ENCODE data around the gene BANF2. TPM values are rescaled to one million over a fixed set of nuclear protein-coding genes. Genes with fewer than 3 reads are reported as not detected.

BANF2 gene
- total RNA-seq, 1 donor from 2014 or later = not detected

DNA sequence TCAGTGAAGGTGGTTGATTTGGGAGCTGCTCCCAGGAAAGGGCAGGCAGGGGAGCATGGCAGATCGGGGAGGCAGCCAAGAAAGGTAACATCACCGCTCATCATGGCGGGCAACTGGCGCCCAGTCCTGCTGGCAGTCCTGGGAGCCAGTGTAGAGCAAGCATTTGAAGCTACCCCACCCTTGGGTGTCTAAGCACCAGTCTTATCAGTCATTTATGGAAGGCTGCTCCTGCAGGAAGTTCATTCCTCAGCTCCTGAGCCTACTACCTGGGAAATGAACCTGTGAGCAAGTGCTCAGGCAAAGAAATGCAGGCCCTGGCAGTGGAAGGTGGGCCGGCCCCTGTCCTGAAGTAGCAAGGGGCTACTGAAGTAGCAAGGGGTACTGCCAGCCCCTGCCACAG, 41.5 kb downstream of the BANF2 start:
- Mint-ChIP-seq H3K4me3 (no peak overlapping the region), H3K4me1 (peaks cover 8% of the 10 kb centered on the region), H3K9me3 (peaks cover 23% of the 10 kb centered on the region), H3K36me3 (no peaks in the 10 kb centered on the region), H3K27me3 (ENCODE audit: insufficient read depth, low read depth) (peaks cover 16% of the 10 kb centered on the region), H3K27ac (peak overlapping the region; percentile 34)
- TF ChIP-seq CTCF (IDR thresholded peaks at IDR 0.05) (no peak), EZH2phosphoT487 (IDR thresholded peaks at IDR 0.05) (no peak), EZH2 (IDR thresholded peaks at IDR 0.05) (no peak)
- H2AFZ ChIP-seq (replicated peaks) = no peak overlapping the region
- H3K4me3 ChIP-seq = no peak overlapping the region
- H3K9me3 ChIP-seq (ENCODE audit: low read depth) = no peaks in the 10 kb centered on the region
- no peaks in the 10 kb centered on the region for H3F3A ChIP-seq (ENCODE audit: low read depth)
- H3K27ac ChIP-seq = no peak overlapping the region
- H3K36me3 ChIP-seq = no peaks in the 10 kb centered on the region
- no peaks in the 10 kb centered on the region for H4K20me1 ChIP-seq (ENCODE audit: low read depth)
- no peak overlapping the region for H3K9ac ChIP-seq
- H3K79me2 ChIP-seq (ENCODE audit: low read depth) = no peaks in the 10 kb centered on the region
- no peaks in the 10 kb centered on the region for H3K4me1 ChIP-seq
- H3K4me2 ChIP-seq = no peak overlapping the region
- no peaks in the 10 kb centered on the region for H3K27me3 ChIP-seq
- DNase-seq (ENCODE audit: low spot score) = no peak

- no peaks in the 10 kb centered on the region for H3F3A ChIP-seq (ENCODE audit: low read depth)
- H3K79me2 ChIP-seq (ENCODE audit: low read depth) = no peaks in the 10 kb centered on the region
- H3K4me3 ChIP-seq = no peak overlapping the region
- H3K9ac ChIP-seq = no peak overlapping the region
- Mint-ChIP-seq H3K4me3 (no peak overlapping the region), H3K36me3 (no peaks in the 10 kb centered on the region), H3K4me1 (peaks cover 12% of the 10 kb centered on the region), H3K27ac (no peak overlapping the region), H3K9me3 (peaks cover 12% of the 10 kb centered on the region), H3K27me3 (ENCODE audit: insufficient read depth, low read depth) (peaks cover 17% of the 10 kb centered on the region)
- no peak overlapping the region for H2AFZ ChIP-seq (replicated peaks)
- H3K9me3 ChIP-seq (ENCODE audit: low read depth) = no peaks in the 10 kb centered on the region
- DNase-seq (ENCODE audit: low spot score) = no peak
- H3K27me3 ChIP-seq = no peaks in the 10 kb centered on the region
- no peaks in the 10 kb centered on the region for H3K4me1 ChIP-seq
- TF ChIP-seq EZH2 (IDR thresholded peaks at IDR 0.05) (no peak), CTCF (IDR thresholded peaks at IDR 0.05) (no peak), EZH2phosphoT487 (IDR thresholded peaks at IDR 0.05) (no peak)
- no peak overlapping the region for H3K4me2 ChIP-seq
- H3K27ac ChIP-seq = no peak overlapping the region
- H4K20me1 ChIP-seq (ENCODE audit: low read depth) = no peaks in the 10 kb centered on the region
- no peaks in the 10 kb centered on the region for H3K36me3 ChIP-seq
Observed at GRCh38 chr20:17742731-17743130, 43.0 kb downstream of the BANF2 start.

DNA sequence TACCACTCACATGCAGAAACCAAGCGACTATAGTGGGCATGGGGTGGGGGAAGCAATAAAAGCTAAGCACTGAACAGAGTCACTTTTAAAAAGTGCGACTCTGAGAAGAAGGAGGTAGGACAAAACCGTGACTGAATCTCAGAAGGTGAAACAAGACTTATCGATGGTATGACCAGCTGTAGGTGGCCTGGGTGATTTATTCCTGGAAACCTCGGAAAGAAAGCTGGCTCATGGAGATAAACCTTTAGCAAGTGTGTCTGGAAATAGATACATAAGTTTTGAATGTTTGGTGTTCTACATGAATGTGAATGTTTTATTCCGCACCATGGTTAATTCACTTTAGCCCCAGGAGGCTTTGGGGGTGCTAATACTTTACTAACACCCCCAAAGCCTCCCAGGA, 43.9 kb downstream of the BANF2 start:
- no peak overlapping the region for H3K27ac ChIP-seq
- no peak for DNase-seq (ENCODE audit: low spot score)
- H3K4me1 Mint-ChIP-seq = peaks cover 15% of the 10 kb centered on the region
- H3K27me3 Mint-ChIP-seq (ENCODE audit: insufficient read depth, low read depth) = peaks cover 12% of the 10 kb centered on the region
- H3K4me1 ChIP-seq = no peaks in the 10 kb centered on the region
- no peaks in the 10 kb centered on the region for H4K20me1 ChIP-seq (ENCODE audit: low read depth)
- no peaks in the 10 kb centered on the region for H3K27me3 ChIP-seq
- no peak overlapping the region for H3K4me2 ChIP-seq
- H3F3A ChIP-seq (ENCODE audit: low read depth) = no peaks in the 10 kb centered on the region
- no peak overlapping the region for H2AFZ ChIP-seq (replicated peaks)
- H3K4me3 ChIP-seq = no peak overlapping the region
- H3K4me3 Mint-ChIP-seq = no peak overlapping the region
- no peaks in the 10 kb centered on the region for H3K79me2 ChIP-seq (ENCODE audit: low read depth)
- TF ChIP-seq CTCF (IDR thresholded peaks at IDR 0.05) (no peak), EZH2 (IDR thresholded peaks at IDR 0.05) (no peak), EZH2phosphoT487 (IDR thresholded peaks at IDR 0.05) (no peak)
- no peak overlapping the region for H3K9ac ChIP-seq
- H3K36me3 ChIP-seq = no peaks in the 10 kb centered on the region
- no peaks in the 10 kb centered on the region for H3K36me3 Mint-ChIP-seq
- H3K9me3 Mint-ChIP-seq = peaks cover 6% of the 10 kb centered on the region
- H3K27ac Mint-ChIP-seq = no peak overlapping the region
- H3K9me3 ChIP-seq (ENCODE audit: low read depth) = no peaks in the 10 kb centered on the region
